Occipital lobe (tissue), 2 donors: Measurements from ENCODE around the gene STON2. TPM values are rescaled to one million over a fixed set of nuclear protein-coding genes. Genes with fewer than 3 reads are reported as not detected.

Source experiments
- DNase-seq: peaks from one replicate; lab custom pipeline; 2025; lab: John Stamatoyannopoulos, UW
- total RNA-seq: library from RNA; depleted of rRNA; stranded (reverse); fragments of >200 nt; gene quantifications from one replicate; pipeline ENCODE4 v1.2.3, GENCODE V29; 2014

STON2 gene
- total RNA-seq, 1 donor from 2014 or later: 38.8 TPM

GRCh38 chr14:81423504-81423903 lies 23.4 kb upstream of the STON2 start:
- DNase-seq: no peak

GRCh38 chr14:81418057-81418790 lies 18.1 kb upstream of the STON2 start:
- no peak for DNase-seq

GRCh38 chr14:81416981-81417380 lies 16.9 kb upstream of the STON2 start:
- no peak for DNase-seq

GRCh38 chr14:81416194-81416952 lies 16.2 kb upstream of the STON2 start:
- no peak for DNase-seq

- no peak for DNase-seq
Measured at GRCh38 chr14:81415781-81416180, 15.7 kb upstream of the STON2 start.

- no peak for DNase-seq
Measured at GRCh38 chr14:81414123-81414522, 14.0 kb upstream of the STON2 start.

GRCh38 chr14:81412779-81413178 lies 12.7 kb upstream of the STON2 start:
- no peak for DNase-seq

GRCh38 chr14:81408595-81408994 lies 8.5 kb upstream of the STON2 start:
- DNase-seq: no peak

- no peak for DNase-seq
Measured at GRCh38 chr14:81406863-81407262, 6.7 kb upstream of the STON2 start.

GRCh38 chr14:81402123-81402495 lies 2.0 kb upstream of the STON2 start:
- DNase-seq: no peak

- no peak for DNase-seq
Measured at GRCh38 chr14:81401420-81402122, 1.4 kb upstream of the STON2 start.

GRCh38 chr14:81400852-81401251 lies 728 bp upstream of the STON2 start:
- no peak for DNase-seq

GRCh38 chr14:81398196-81398891 lies 1.8 kb downstream of the STON2 start:
- no peak for DNase-seq

- no peak for DNase-seq
Measured at GRCh38 chr14:81396113-81396512, 4.0 kb downstream of the STON2 start.

GRCh38 chr14:81394739-81395138 lies 5.4 kb downstream of the STON2 start:
- DNase-seq: no peak

- no peak for DNase-seq
Measured at GRCh38 chr14:81392976-81393643, 7.0 kb downstream of the STON2 start.

- DNase-seq: no peak
Measured at GRCh38 chr14:81392052-81392451, 8.1 kb downstream of the STON2 start.

- DNase-seq: no peak
Measured at GRCh38 chr14:81390696-81391095, 9.4 kb downstream of the STON2 start.

GRCh38 chr14:81388336-81388735 lies 11.8 kb downstream of the STON2 start:
- DNase-seq: no peak

GRCh38 chr14:81386290-81386745 lies 13.8 kb downstream of the STON2 start:
- DNase-seq: no peak

- DNase-seq: no peak
Measured at GRCh38 chr14:81385886-81386285, 14.2 kb downstream of the STON2 start.
